ENCODE results near the gene PALS1. TPM values are rescaled to one million over a fixed set of nuclear protein-coding genes. Genes with fewer than 3 reads are reported as not detected.
A peak's percentile ranks its signal among the peaks of the same experiment; 100 is the strongest.

Gene PALS1
- total RNA-seq, 1 donor from 2014 or later, result 12.4 TPM

DNA sequence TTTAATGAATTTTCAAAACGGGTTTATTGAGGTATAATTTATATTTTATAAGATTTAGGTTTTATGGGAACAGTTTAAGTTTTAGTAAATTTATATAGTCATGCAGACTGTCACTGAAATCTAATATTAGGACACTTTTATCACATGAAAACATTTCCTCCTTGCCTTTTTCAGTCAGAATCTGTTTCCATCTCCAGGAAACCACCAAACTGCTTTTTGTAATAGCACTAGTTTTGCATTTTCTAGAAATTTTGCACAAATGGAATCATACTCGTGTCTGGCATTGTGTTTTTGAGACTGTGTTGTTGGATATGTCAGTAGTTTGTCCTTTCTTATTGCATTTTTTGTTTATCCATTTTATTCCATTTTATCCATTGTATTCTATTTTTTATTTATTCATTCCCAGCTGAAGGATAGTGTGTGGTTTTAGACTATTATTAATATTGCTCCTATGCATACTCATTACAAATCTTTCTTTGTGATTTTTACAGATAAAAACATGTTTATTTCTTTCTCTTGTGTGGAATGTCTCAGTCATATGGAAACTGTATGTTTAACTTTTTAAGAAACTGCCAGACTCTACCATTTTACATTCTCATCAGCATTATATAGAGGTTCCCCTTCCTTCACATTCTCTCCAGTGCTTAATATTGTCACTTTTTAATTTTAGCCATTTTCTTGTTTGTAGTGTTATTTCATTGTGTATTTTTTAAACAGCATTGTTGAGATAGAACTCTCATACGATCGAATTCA is 26.5 kb downstream of the PALS1 start:
- Mint-ChIP-seq H3K27me3 (ENCODE audit: unreplicated experiment) (no peaks in the 10 kb centered on the region), H3K27ac (ENCODE audit: unreplicated experiment) (peak overlapping the region; percentile 93), H3K36me3 (ENCODE audit: unreplicated experiment) (peaks cover 8% of the 10 kb centered on the region), H3K4me1 (ENCODE audit: unreplicated experiment) (peaks cover 58% of the 10 kb centered on the region), H3K9me3 (ENCODE audit: unreplicated experiment) (no peaks in the 10 kb centered on the region), H3K4me3 (ENCODE audit: unreplicated experiment) (no peak overlapping the region)
- no peak for DNase-seq (ENCODE audit: extremely low spot score, unreplicated experiment)
- TF ChIP-seq, protein P1, sequence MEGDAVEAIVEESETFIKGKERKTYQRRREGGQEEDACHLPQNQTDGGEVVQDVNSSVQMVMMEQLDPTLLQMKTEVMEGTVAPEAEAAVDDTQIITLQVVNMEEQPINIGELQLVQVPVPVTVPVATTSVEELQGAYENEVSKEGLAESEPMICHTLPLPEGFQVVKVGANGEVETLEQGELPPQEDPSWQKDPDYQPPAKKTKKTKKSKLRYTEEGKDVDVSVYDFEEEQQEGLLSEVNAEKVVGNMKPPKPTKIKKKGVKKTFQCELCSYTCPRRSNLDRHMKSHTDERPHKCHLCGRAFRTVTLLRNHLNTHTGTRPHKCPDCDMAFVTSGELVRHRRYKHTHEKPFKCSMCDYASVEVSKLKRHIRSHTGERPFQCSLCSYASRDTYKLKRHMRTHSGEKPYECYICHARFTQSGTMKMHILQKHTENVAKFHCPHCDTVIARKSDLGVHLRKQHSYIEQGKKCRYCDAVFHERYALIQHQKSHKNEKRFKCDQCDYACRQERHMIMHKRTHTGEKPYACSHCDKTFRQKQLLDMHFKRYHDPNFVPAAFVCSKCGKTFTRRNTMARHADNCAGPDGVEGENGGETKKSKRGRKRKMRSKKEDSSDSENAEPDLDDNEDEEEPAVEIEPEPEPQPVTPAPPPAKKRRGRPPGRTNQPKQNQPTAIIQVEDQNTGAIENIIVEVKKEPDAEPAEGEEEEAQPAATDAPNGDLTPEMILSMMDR (IDR thresholded peaks at IDR 0.05), result no peak

DNA sequence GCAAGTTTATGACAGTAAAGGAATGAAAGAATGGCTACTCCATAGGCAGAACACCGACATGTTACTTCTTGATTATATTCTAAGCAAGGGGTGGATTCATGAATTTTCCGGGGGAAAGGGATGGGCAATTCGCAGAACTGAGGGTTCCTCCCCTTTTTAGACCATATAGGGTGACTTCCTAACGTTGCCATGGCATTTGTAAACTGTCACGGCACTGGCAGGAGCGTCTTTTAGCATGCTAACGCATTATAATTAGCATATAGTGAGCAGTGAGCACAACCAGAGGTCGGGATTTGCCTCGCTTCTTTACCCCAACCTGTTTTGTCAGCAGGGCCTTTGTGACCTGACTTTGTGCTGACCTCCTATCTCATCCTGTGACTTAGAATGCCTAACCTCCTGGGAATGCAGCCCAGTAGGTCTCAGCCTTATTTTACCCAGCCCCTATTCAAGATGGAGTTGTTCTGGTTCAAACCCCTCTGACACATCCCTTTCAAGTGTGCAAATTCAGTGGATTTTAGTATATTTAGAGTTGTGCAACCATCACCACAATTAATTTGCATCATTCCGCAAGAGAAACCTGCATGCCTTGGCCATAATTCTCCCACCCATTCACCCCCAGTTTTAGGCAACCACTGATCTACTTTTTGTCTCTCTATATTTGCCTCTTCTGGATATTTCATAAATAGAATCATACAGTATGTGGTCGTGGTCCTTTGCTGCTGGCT is 27.4 kb downstream of the PALS1 start:
- Mint-ChIP-seq H3K4me1 (ENCODE audit: unreplicated experiment) (peaks cover 50% of the 10 kb centered on the region), H3K27ac (ENCODE audit: unreplicated experiment) (peak overlapping the region; percentile 93), H3K27me3 (ENCODE audit: unreplicated experiment) (no peaks in the 10 kb centered on the region), H3K36me3 (ENCODE audit: unreplicated experiment) (peaks cover 9% of the 10 kb centered on the region), H3K4me3 (ENCODE audit: unreplicated experiment) (peak overlapping the region; percentile 63), H3K9me3 (ENCODE audit: unreplicated experiment) (no peaks in the 10 kb centered on the region)
- no peak for DNase-seq (ENCODE audit: extremely low spot score, unreplicated experiment)
- TF ChIP-seq, protein P1 (IDR thresholded peaks at IDR 0.05), result no peak

DNA sequence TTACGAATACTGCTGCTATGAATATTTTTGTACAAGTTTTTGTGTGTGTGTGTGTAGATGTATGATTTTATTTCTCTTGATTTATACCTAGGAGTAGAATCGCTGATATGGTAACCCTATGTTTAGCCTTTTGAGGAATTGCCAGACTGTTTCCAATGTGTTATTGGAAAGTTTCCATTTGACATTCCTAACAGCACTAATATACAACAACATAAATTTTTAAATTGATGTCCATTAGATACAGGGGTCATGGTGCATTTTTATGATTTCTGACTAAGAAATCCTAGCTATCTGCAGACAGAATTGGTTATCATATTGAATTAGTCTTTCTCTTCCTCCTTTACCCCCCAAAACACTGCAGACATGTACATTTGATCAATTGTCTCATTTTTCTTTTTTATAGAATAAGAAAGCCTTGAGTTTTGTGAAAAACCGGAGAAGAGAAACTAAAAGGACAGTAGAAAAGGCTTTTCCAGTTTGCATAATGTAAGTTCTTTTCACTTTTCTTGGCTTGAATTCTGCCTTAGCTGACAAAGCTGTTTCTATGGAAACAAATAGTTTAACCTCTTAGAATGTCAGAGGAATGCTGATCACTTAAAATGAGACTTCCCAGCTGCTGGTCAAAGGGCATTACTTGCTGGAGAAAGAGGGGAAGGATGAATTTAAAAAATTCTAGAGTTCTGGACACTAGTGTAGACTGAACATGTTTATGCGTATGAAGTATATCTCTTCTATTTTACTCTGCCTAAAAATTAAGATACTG is 28.2 kb downstream of the PALS1 start:
- H3K36me3 Mint-ChIP-seq (ENCODE audit: unreplicated experiment), result peaks cover 13% of the 10 kb centered on the region
- TF ChIP-seq, protein P1 (IDR thresholded peaks at IDR 0.05), result no peak
- H3K27me3 Mint-ChIP-seq (ENCODE audit: unreplicated experiment), result no peaks in the 10 kb centered on the region
- H3K9me3 Mint-ChIP-seq (ENCODE audit: unreplicated experiment), result no peaks in the 10 kb centered on the region
- no peak for DNase-seq (ENCODE audit: extremely low spot score, unreplicated experiment)
- H3K4me3 Mint-ChIP-seq (ENCODE audit: unreplicated experiment), result peak overlapping the region; percentile 63
- H3K27ac Mint-ChIP-seq (ENCODE audit: unreplicated experiment), result peak overlapping the region; percentile 93
- H3K4me1 Mint-ChIP-seq (ENCODE audit: unreplicated experiment), result peaks cover 44% of the 10 kb centered on the region

DNA sequence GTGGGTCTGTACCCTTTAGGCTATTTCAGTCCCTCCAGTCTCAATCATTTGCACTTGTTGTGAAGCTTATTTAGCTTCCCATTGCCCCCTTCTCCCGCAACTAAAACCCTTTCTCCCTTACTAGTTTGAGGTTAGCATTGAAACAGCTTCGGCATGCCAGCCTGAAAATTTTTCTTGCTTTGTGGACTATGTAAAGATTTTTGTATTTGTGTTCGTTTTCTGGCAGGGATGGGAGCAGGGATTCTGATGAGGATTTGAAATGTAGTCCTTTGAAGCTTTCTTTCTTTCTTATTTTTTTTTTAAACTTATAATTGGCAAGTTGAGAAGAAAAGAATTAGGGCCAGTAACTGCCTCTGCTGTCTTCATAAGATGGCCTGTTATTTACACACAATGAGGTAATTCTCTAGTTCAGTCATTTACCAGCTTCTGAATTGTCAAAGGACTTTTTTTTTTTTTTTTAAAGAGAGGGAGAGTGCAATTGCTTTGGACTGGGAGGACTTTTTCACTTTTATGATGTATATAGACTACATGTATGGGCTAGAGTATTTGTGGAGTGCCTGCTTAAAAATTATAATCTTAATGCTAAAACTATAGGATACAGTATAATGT is 29.0 kb downstream of the PALS1 start:
- Mint-ChIP-seq H3K27ac (ENCODE audit: unreplicated experiment) (peak overlapping the region; percentile 93), H3K27me3 (ENCODE audit: unreplicated experiment) (no peaks in the 10 kb centered on the region), H3K4me1 (ENCODE audit: unreplicated experiment) (peaks cover 39% of the 10 kb centered on the region), H3K9me3 (ENCODE audit: unreplicated experiment) (no peaks in the 10 kb centered on the region), H3K36me3 (ENCODE audit: unreplicated experiment) (peaks cover 13% of the 10 kb centered on the region), H3K4me3 (ENCODE audit: unreplicated experiment) (no peak overlapping the region)
- TF ChIP-seq, protein P1 (IDR thresholded peaks at IDR 0.05), result no peak
- no peak for DNase-seq (ENCODE audit: extremely low spot score, unreplicated experiment)

Data from osteocyte (in vitro differentiated cells).